ENCODE results near the gene DNAH6.
A peak's percentile ranks its signal among the peaks of the same experiment; 100 is the strongest.

DNAH6 gene

DNA sequence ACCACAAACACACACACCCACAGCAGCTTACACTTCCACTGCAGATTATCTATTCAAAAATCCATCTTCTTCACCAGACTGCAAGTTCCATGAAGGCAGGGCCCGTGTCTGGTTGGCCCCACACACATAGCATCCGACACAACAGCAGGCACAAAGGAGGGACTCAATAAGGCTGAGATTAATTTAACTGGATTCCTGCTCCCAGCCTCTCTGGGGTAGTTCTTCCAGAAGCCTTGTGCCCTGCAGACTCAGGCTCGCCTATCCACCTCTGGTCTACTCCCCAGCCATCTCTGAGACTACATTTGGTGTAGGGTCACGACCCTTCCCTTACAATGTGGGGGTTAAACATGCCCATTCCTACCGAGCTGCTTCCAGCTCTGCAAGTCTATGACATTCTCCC is 306.9 kb downstream of the DNAH6 start:
- H3K4ac ChIP-seq (ENCODE audit: low read depth in 1 of 2, low read length in 2 of 2) = no peak overlapping the region
- H3K27me3 ChIP-seq (ENCODE audit: control insufficient read depth in 1 of 2, insufficient read depth in 1 of 2, low read length in 2 of 2) = peaks cover 3 to 21% of the 10 kb centered on the region in 2 experiments
- H3K36me3 ChIP-seq (ENCODE audit: control insufficient read depth in 1 of 2, insufficient read depth in 2 of 2, low read depth in 1 of 2, low read length in 2 of 2) = no peaks in the 10 kb centered on the region
- H3K4me3 ChIP-seq (ENCODE audit: insufficient read depth in 1 of 2, low read depth in 1 of 2, low read length in 2 of 2) = no peak overlapping the region
- H2BK120ac ChIP-seq (ENCODE audit: low read depth, low read length) = no peak overlapping the region
- no peak overlapping the region for H3K23ac ChIP-seq (ENCODE audit: low read length in 2 of 2)
- 85% methylated on average over 5 of the region's 5 CpGs for WGBS
- no peak overlapping the region for H3K18ac ChIP-seq (ENCODE audit: low read depth in 1 of 2, low read length in 2 of 2)
- no peak overlapping the region for H4K91ac ChIP-seq (ENCODE audit: low read length)
- H3K79me1 ChIP-seq (replicated peaks; ENCODE audit: low read length, poor library complexity, severe bottlenecking) = no peaks in the 10 kb centered on the region
- H3K9ac ChIP-seq (ENCODE audit: low read length) = no peak overlapping the region
- DNase-seq = no peak
- H4K8ac ChIP-seq (ENCODE audit: low read length) = no peak overlapping the region
- H3K9me3 ChIP-seq (ENCODE audit: control insufficient read depth, low read length) = no peaks in the 10 kb centered on the region
- no peak overlapping the region for H2AFZ ChIP-seq (ENCODE audit: low read depth, low read length)
- H3K4me1 ChIP-seq (ENCODE audit: control insufficient read depth, insufficient read depth, low read depth, low read length) = no peaks in the 10 kb centered on the region
- H2BK12ac ChIP-seq (ENCODE audit: low read length in 2 of 2) = no peak overlapping the region
- no peak overlapping the region for H3K4me2 ChIP-seq (ENCODE audit: low read length, poor library complexity, severe bottlenecking)
- H2BK15ac ChIP-seq (ENCODE audit: low read depth, poor library complexity, severe bottlenecking) = no peak overlapping the region
- H2BK5ac ChIP-seq (ENCODE audit: low read depth, low read length, poor library complexity, severe bottlenecking) = no peak overlapping the region
- no peak overlapping the region for H3K14ac ChIP-seq (ENCODE audit: low read length in 2 of 2)
- H2AK5ac ChIP-seq (ENCODE audit: low read length, severe bottlenecking) = no peak overlapping the region
- H3K27ac ChIP-seq (ENCODE audit: low read length, poor library complexity, severe bottlenecking) = no peak overlapping the region

DNA sequence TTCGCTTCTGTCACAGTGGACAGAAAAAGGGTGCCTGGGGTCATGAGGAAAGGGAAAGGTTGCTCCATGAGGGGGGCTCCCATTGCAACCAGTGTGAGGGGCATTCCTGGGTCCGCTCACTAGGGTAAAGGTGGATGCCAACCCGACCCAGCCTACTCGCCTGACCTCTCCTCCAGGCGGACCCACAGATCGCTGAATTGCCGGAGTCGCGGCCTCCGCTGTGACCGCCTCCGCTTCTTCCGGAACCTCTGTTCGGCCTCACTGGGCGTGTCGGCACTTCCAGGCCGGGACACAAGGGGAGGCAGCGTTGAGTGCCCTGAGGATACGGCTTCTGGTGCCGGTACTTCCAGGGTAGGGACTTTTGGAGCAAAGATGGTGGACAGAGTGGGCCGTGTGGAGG is 307.5 kb downstream of the DNAH6 start:
- H3K4ac ChIP-seq (ENCODE audit: low read depth in 1 of 2, low read length in 2 of 2) = no peak overlapping the region
- no peak for DNase-seq
- no peak overlapping the region for H4K91ac ChIP-seq (ENCODE audit: low read length)
- no peak overlapping the region for H3K27ac ChIP-seq (ENCODE audit: low read length, poor library complexity, severe bottlenecking)
- peak overlapping the region in 1 of 2 experiments; percentile 26 for H3K14ac ChIP-seq (ENCODE audit: low read length in 2 of 2)
- H3K79me1 ChIP-seq (replicated peaks; ENCODE audit: low read length, poor library complexity, severe bottlenecking) = no peaks in the 10 kb centered on the region
- no peak overlapping the region for H2BK5ac ChIP-seq (ENCODE audit: low read depth, low read length, poor library complexity, severe bottlenecking)
- no peaks in the 10 kb centered on the region for H3K9me3 ChIP-seq (ENCODE audit: control insufficient read depth, low read length)
- H3K27me3 ChIP-seq (ENCODE audit: control insufficient read depth in 1 of 2, insufficient read depth in 1 of 2, low read length in 2 of 2) = peaks cover 4 to 21% of the 10 kb centered on the region in 2 experiments
- no peak overlapping the region for H2BK15ac ChIP-seq (ENCODE audit: low read depth, poor library complexity, severe bottlenecking)
- no peak overlapping the region for H2AFZ ChIP-seq (ENCODE audit: low read depth, low read length)
- no peak overlapping the region for H3K23ac ChIP-seq (ENCODE audit: low read length in 2 of 2)
- 96% methylated on average over 20 of the region's 21 CpGs for WGBS
- no peak overlapping the region for H3K18ac ChIP-seq (ENCODE audit: low read depth in 1 of 2, low read length in 2 of 2)
- no peak overlapping the region for H3K9ac ChIP-seq (ENCODE audit: low read length)
- H2BK12ac ChIP-seq (ENCODE audit: low read length in 2 of 2) = no peak overlapping the region
- H2BK120ac ChIP-seq (ENCODE audit: low read depth, low read length) = no peak overlapping the region
- H3K4me3 ChIP-seq (ENCODE audit: insufficient read depth in 1 of 2, low read depth in 1 of 2, low read length in 2 of 2) = no peak overlapping the region
- no peak overlapping the region for H4K8ac ChIP-seq (ENCODE audit: low read length)
- no peaks in the 10 kb centered on the region for H3K4me1 ChIP-seq (ENCODE audit: control insufficient read depth, insufficient read depth, low read depth, low read length)
- H2AK5ac ChIP-seq (ENCODE audit: low read length, severe bottlenecking) = no peak overlapping the region
- no peak overlapping the region for H3K4me2 ChIP-seq (ENCODE audit: low read length, poor library complexity, severe bottlenecking)
- no peaks in the 10 kb centered on the region for H3K36me3 ChIP-seq (ENCODE audit: control insufficient read depth in 1 of 2, insufficient read depth in 2 of 2, low read depth in 1 of 2, low read length in 2 of 2)

DNA sequence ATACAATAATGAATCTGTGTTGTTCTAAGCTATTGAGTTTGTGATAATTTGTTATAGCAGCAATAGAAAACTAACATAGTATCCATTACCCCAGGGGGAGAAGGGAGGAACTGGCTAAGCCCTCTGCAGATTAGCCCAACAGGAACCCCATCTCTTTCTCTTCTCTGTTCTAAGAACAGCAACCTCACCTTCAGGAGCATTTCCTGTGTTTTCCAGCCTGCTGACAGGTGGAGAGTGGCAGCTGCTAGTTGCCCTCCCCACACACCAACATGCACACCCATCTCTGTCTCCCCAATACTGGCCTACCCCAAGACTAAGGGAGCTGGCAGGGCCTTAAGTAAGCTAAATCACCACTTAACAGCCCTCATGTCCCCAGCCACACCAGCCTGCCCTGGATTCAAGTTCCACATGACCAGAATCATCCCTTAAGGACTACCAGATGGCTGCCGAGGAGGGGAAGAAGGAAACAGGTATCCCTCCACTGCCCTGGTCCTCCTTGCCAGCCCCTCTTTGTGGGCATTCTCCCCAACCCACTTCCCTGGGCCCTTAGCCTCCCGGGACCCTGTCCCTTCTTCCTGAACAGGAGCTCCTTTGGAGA is 311.8 kb downstream of the DNAH6 start:
- H2BK12ac ChIP-seq (ENCODE audit: low read length in 2 of 2) = no peak overlapping the region
- H3K36me3 ChIP-seq (ENCODE audit: control insufficient read depth in 1 of 2, insufficient read depth in 2 of 2, low read depth in 1 of 2, low read length in 2 of 2) = peaks cover 0 to 3% of the 10 kb centered on the region in 2 experiments
- no peak overlapping the region for H3K4me3 ChIP-seq (ENCODE audit: insufficient read depth in 1 of 2, low read depth in 1 of 2, low read length in 2 of 2)
- no peak overlapping the region for H3K18ac ChIP-seq (ENCODE audit: low read depth in 1 of 2, low read length in 2 of 2)
- no peak overlapping the region for H4K91ac ChIP-seq (ENCODE audit: low read length)
- H3K9me3 ChIP-seq (ENCODE audit: control insufficient read depth, low read length) = no peaks in the 10 kb centered on the region
- DNase-seq = no peak
- no peak overlapping the region for H4K8ac ChIP-seq (ENCODE audit: low read length)
- peaks cover 12% of the 10 kb centered on the region for H3K4me1 ChIP-seq (ENCODE audit: control insufficient read depth, insufficient read depth, low read depth, low read length)
- H3K4ac ChIP-seq (ENCODE audit: low read depth in 1 of 2, low read length in 2 of 2) = no peak overlapping the region
- no peak overlapping the region for H3K9ac ChIP-seq (ENCODE audit: low read length)
- H2AFZ ChIP-seq (ENCODE audit: low read depth, low read length) = no peak overlapping the region
- H2BK15ac ChIP-seq (ENCODE audit: low read depth, poor library complexity, severe bottlenecking) = no peak overlapping the region
- H2AK5ac ChIP-seq (ENCODE audit: low read length, severe bottlenecking) = no peak overlapping the region
- no peak overlapping the region for H3K23ac ChIP-seq (ENCODE audit: low read length in 2 of 2)
- H3K79me1 ChIP-seq (replicated peaks; ENCODE audit: low read length, poor library complexity, severe bottlenecking) = no peaks in the 10 kb centered on the region
- H3K27ac ChIP-seq (ENCODE audit: low read length, poor library complexity, severe bottlenecking) = no peak overlapping the region
- H2BK120ac ChIP-seq (ENCODE audit: low read depth, low read length) = no peak overlapping the region
- H3K4me2 ChIP-seq (ENCODE audit: low read length, poor library complexity, severe bottlenecking) = no peak overlapping the region
- 82% methylated on average over 2 of the region's 2 CpGs for WGBS
- peaks cover 4 to 17% of the 10 kb centered on the region in 2 experiments for H3K27me3 ChIP-seq (ENCODE audit: control insufficient read depth in 1 of 2, insufficient read depth in 1 of 2, low read length in 2 of 2)
- no peak overlapping the region for H3K14ac ChIP-seq (ENCODE audit: low read length in 2 of 2)
- no peak overlapping the region for H2BK5ac ChIP-seq (ENCODE audit: low read depth, low read length, poor library complexity, severe bottlenecking)

DNA sequence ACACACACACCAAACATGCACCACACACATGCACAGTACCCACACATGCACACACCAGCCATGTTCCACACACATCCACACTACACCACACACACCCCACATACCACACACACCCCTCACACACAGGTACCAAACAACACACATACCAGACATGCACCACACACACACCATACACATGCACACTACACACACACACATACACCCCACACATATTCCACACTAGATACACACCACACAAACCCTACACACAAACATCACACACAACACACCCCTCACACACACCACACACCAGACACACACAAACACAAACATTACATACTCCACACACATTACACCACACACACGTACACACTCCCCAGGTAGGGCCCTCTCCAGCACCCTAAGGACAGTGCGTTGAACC is 313.4 kb downstream of the DNAH6 start:
- peaks cover 4 to 17% of the 10 kb centered on the region in 2 experiments for H3K27me3 ChIP-seq (ENCODE audit: control insufficient read depth in 1 of 2, insufficient read depth in 1 of 2, low read length in 2 of 2)
- H3K14ac ChIP-seq (ENCODE audit: low read length in 2 of 2) = peak overlapping the region in 1 of 2 experiments; percentile 82
- no peak overlapping the region for H2BK5ac ChIP-seq (ENCODE audit: low read depth, low read length, poor library complexity, severe bottlenecking)
- DNase-seq = no peak
- no peak overlapping the region for H2AK5ac ChIP-seq (ENCODE audit: low read length, severe bottlenecking)
- H2BK12ac ChIP-seq (ENCODE audit: low read length in 2 of 2) = no peak overlapping the region
- H3K4ac ChIP-seq (ENCODE audit: low read depth in 1 of 2, low read length in 2 of 2) = no peak overlapping the region
- no peak overlapping the region for H3K9ac ChIP-seq (ENCODE audit: low read length)
- no peak overlapping the region for H3K27ac ChIP-seq (ENCODE audit: low read length, poor library complexity, severe bottlenecking)
- peak overlapping the region in 1 of 2 experiments; percentile 24 for H3K4me3 ChIP-seq (ENCODE audit: insufficient read depth in 1 of 2, low read depth in 1 of 2, low read length in 2 of 2)
- H3K23ac ChIP-seq (ENCODE audit: low read length in 2 of 2) = no peak overlapping the region
- no peak overlapping the region for H2BK120ac ChIP-seq (ENCODE audit: low read depth, low read length)
- no peaks in the 10 kb centered on the region for H3K79me1 ChIP-seq (replicated peaks; ENCODE audit: low read length, poor library complexity, severe bottlenecking)
- peaks cover 0 to 3% of the 10 kb centered on the region in 2 experiments for H3K36me3 ChIP-seq (ENCODE audit: control insufficient read depth in 1 of 2, insufficient read depth in 2 of 2, low read depth in 1 of 2, low read length in 2 of 2)
- peak overlapping the region in 1 of 2 experiments; percentile 61 for H3K18ac ChIP-seq (ENCODE audit: low read depth in 1 of 2, low read length in 2 of 2)
- no peak overlapping the region for H3K4me2 ChIP-seq (ENCODE audit: low read length, poor library complexity, severe bottlenecking)
- H2BK15ac ChIP-seq (ENCODE audit: low read depth, poor library complexity, severe bottlenecking) = no peak overlapping the region
- H2AFZ ChIP-seq (ENCODE audit: low read depth, low read length) = no peak overlapping the region
- peaks cover 12% of the 10 kb centered on the region for H3K4me1 ChIP-seq (ENCODE audit: control insufficient read depth, insufficient read depth, low read depth, low read length)
- H4K8ac ChIP-seq (ENCODE audit: low read length) = peak overlapping the region; percentile 40
- H3K9me3 ChIP-seq (ENCODE audit: control insufficient read depth, low read length) = no peaks in the 10 kb centered on the region
- peak overlapping the region; percentile 5 for H4K91ac ChIP-seq (ENCODE audit: low read length)
- 96% methylated on average over 2 of the region's 2 CpGs for WGBS
